H1 (cell line): ENCODE data around the gene SPIRE2. TPM values are rescaled to one million over a fixed set of nuclear protein-coding genes. Genes with fewer than 3 reads are reported as not detected.

Experiments
- ASH2L ChIP-seq: fragments of 200-600, 300-600 bp; sonication (generic); IDR thresholded peaks from one replicate; pipeline ENCODE4 v1.7.1; 2017; ENCODE audit warnings: low read length
- BCL11A ChIP-seq, 2 experiments: IDR thresholded peaks; one replicate each; pipeline ENCODE4 v1.6.1; 2011; ENCODE audit warnings: low read depth in 2 of 2, low read length in 2 of 2, mild to moderate bottlenecking in 2 of 2
- CBX8 ChIP-seq: fragments of 300-800, 300-1000 bp; sonication (generic); IDR thresholded peaks from 2 replicates; pipeline ENCODE4 v1.7.1; 2016; ENCODE audit warnings: low read depth, low read length, borderline replicate concordance
- CHD2 ChIP-seq: IDR thresholded peaks from 2 replicates; pipeline ENCODE4 v1.6.1; 2012; ENCODE audit warnings: low read length, improper control_type of control experiment
- CHD7 ChIP-seq: fragments of 300-600 bp; sonication (generic); IDR thresholded peaks from 2 replicates; pipeline ENCODE4 v1.7.1; 2012; ENCODE audit warnings: low read length, moderate library complexity, mild to moderate bottlenecking, inconsistent platforms; ENCODE audit not compliant: insufficient replicate concordance
- HDAC6 ChIP-seq: IDR thresholded peaks from one replicate; pipeline ENCODE4 v1.7.1; 2012; ENCODE audit warnings: low read depth, mild to moderate bottlenecking, inconsistent platforms, low read length, moderate library complexity
- KDM4A ChIP-seq: IDR thresholded peaks from one replicate; pipeline ENCODE4 v1.7.1; 2012; ENCODE audit warnings: low read depth, mild to moderate bottlenecking, moderate library complexity, low read length, inconsistent platforms; ENCODE audit not compliant: severe bottlenecking
- MAX ChIP-seq: IDR thresholded peaks from 2 replicates; pipeline ENCODE4 v1.6.1; 2012; ENCODE audit warnings: inconsistent platforms
- NRF1 ChIP-seq: IDR thresholded peaks from 2 replicates; pipeline ENCODE4 v1.6.1; 2011; ENCODE audit warnings: mild to moderate bottlenecking, low read depth, low read length, improper control_type of control experiment
- RFX5 ChIP-seq: IDR thresholded peaks from 2 replicates; pipeline ENCODE4 v1.6.1; 2011; ENCODE audit warnings: low read depth, low read length, improper control_type of control experiment, borderline replicate concordance
- TCF12 ChIP-seq: IDR thresholded peaks from 2 replicates; pipeline ENCODE4 v1.6.1; 2011; ENCODE audit warnings: low read depth, mild to moderate bottlenecking, low read length
- polyA plus RNA-seq, 7 experiments: library from polyadenylated mRNA; depleted of rRNA in 3 of 7; stranded (reverse) in 5 of 7; unstranded in 2 of 7; fragments of >200 nt in 5 of 7; fragments of 200-250 nt in 2 of 7; gene quantifications; 1 replicate in 5 of 7; 2 replicates in 1 of 7; 4 replicates in 1 of 7; pipeline versions ENCODE4 v1.2.1 to v1.2.3, GENCODE V29; 2011 to 2013; ENCODE audit warnings: missing spikeins in 2 of 7, mixed read lengths in 2 of 7
- total RNA-seq: library from RNA; stranded (reverse); fragmentation: NEBNext Ultra II Directional; extraction: Animal tissue kit (Norgen Biotek cat#: 25700); gene quantifications from 2 replicates; pipeline ENCODE4 v1.2.1, GENCODE V29; 2021

SPIRE2 gene
- total and polyA plus RNA-seq, 2 of the 8 experiments (the other 6 are each of a cell fraction or from before 2014, with no cell fraction given) = 7.4 to 15.4 TPM

GRCh38 chr16:89873972-89874689 is 45.9 kb downstream of the SPIRE2 start (continued):
- TF ChIP-seq MAX (peak; percentile 93), CHD2 (peak; percentile 38; the same call in 1 of the 2 replicates), RFX5 (no peak), ASH2L (no peak), TCF12 (no peak), KDM4A (no peak), CHD7 (no peak), CBX8 (no peak), HDAC6 (no peak), BCL11A (IDR thresholded peaks at IDR 0.05; ENCODE audit: low read depth in 2 of 2, low read length in 2 of 2) (no peak), NRF1 (no peak)
